Natural killer cell (primary cell): ENCODE data around the gene UBXN11. TPM values are rescaled to one million over a fixed set of nuclear protein-coding genes. Genes with fewer than 3 reads are reported as not detected.
A peak's percentile ranks its signal among the peaks of the same experiment; 100 is the strongest.

ENCODE experiments used
- ATAC-seq, 3 donors: fragments of 150-1000 bp in 2 of 3; fragments of 200-7000 bp in 1 of 3; cut with Tn5 transposase; 1 replicate in 1 of 3; 2 replicates in 2 of 3; pipeline ENCODE4 v1.10.0; 2021; ENCODE audit warnings: mild to moderate bottlenecking in 2 of 3, moderate library complexity in 2 of 3
- DNase-seq, 2 donors: peaks; one replicate each; pipeline versions ENCODE4 v3.0.0 to v3.0.0-alpha.2; 2013 to 2021; ENCODE audit warnings: mixed read lengths in 1 of 2
- H3K27ac ChIP-seq: one replicate; pipeline ENCODE4 v1.5.1; 2013; ENCODE audit warnings: mild to moderate bottlenecking, low read length
- H3K27me3 ChIP-seq: one replicate; pipeline ENCODE4 v1.6.1; 2013; ENCODE audit warnings: low read length; ENCODE audit not compliant: control insufficient read depth, insufficient read depth
- H3K36me3 ChIP-seq: one replicate; pipeline ENCODE4 v1.6.1; 2013; ENCODE audit warnings: low read length; ENCODE audit not compliant: control insufficient read depth, insufficient read depth
- H3K4me1 ChIP-seq: one replicate; pipeline ENCODE4 v1.6.1; 2013; ENCODE audit warnings: low read length; ENCODE audit not compliant: control insufficient read depth, insufficient read depth
- H3K4me3 ChIP-seq: one replicate; pipeline ENCODE4 v1.5.1; 2013; ENCODE audit warnings: low read length
- H3K9me3 ChIP-seq: one replicate; pipeline ENCODE4 v1.6.1; 2013; ENCODE audit warnings: low read length; ENCODE audit not compliant: control insufficient read depth, insufficient read depth
- H3K27ac Mint-ChIP-seq, 2 donors: one replicate each; pipeline ENCODE4 v1.8.0; 2022; ENCODE audit warnings: mild to moderate bottlenecking in 2 of 2, mixed read lengths in 2 of 2, moderate library complexity in 1 of 2
- H3K27me3 Mint-ChIP-seq, 2 donors: one replicate each; pipeline ENCODE4 v1.8.0; 2022; ENCODE audit warnings: low read depth in 2 of 2, mixed read lengths in 2 of 2
- H3K36me3 Mint-ChIP-seq: one replicate; pipeline ENCODE4 v1.8.0; 2022; ENCODE audit warnings: mixed read lengths
- H3K4me1 Mint-ChIP-seq, 2 donors: one replicate each; pipeline ENCODE4 v1.8.0; 2022; ENCODE audit warnings: mixed read lengths in 2 of 2
- H3K4me3 Mint-ChIP-seq: one replicate; pipeline ENCODE4 v1.8.0; 2022; ENCODE audit warnings: mild to moderate bottlenecking, moderate library complexity, mixed read lengths
- H3K9me3 Mint-ChIP-seq, 2 donors: one replicate each; pipeline ENCODE4 v1.8.0; 2022; ENCODE audit warnings: mixed read lengths in 2 of 2
- WGBS: methylation state at CpG from one replicate; pipeline ENCODE4 v1.1.7; 2013; ENCODE audit warnings: missing lambda C conversion rate; ENCODE audit not compliant: insufficient coverage; 5-methylcytosine and 5-hydroxymethylcytosine counted together
- intact Hi-C: fragments of 100-400 bp; cut with micrococcal nuclease; formaldehyde crosslinking; loops from one replicate; pipeline ENCODE4 v1.14.2; 2022
- total RNA-seq, 4 donors: library from RNA; stranded (reverse); fragments of 120-200 nt in 1 of 4; gene quantifications; one replicate each; pipeline versions ENCODE4 v1.2.3 to v1.2.4, GENCODE V29; 2013 to 2022
- TF ChIP-seq, protein P1 (sequence below): fragments of 200-600 bp; IDR thresholded peaks from one replicate; pipeline ENCODE4 v1.8.0; 2022; ENCODE audit warnings: antibody characterized with exemption

The UBXN11 gene
- total RNA-seq, 3 donors from 2014 or later (not counting 1 experiment from before 2014, with no cell fraction given), result 22.7 to 32.0 (median 31.7) TPM

DNA sequence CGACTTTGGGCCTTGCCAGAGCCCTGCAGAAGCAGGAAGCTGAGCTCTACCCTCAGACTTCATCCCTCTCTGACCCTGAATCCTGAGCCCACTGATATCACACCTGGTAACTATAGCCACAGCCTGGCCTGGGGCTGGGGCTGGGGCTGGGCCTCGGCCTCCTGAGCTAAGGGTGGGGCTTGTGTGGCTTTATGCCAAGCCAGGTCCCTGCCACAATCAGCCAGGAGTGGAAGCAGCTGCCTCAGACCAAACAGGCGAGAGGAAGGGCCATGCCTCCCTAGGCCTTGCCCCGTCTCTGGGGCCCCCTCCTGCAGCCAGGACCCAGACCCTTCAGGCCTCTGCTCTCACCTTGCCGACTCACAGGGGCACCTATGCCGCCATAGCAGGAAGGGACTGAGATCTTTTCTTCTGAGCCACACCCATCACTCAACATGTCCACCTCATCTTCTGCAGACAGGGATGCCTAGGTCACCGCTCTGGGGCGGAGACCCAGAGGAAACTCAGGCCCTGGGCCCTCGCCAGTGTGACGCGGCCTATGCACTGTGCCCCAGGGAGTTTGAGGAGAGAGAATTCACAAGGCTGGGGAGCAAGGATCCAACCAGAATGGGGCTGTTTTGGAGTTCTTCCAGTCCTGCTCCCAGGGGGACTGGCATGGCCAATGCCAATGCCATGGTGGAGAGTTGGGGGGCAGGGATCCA, 5.7 kb downstream of the UBXN11 start:
- Mint-ChIP-seq H3K4me3 (no peak overlapping the region), H3K27ac (peak overlapping the region in 1 of 2 donors; percentile 15), H3K9me3 (no peaks in the 10 kb centered on the region), H3K27me3 (no peaks in the 10 kb centered on the region), H3K4me1 (peaks cover 4 to 15% of the 10 kb centered on the region in 2 donors), H3K36me3 (no peaks in the 10 kb centered on the region)
- ATAC-seq (no peak), DNase-seq (no peak)
- intact Hi-C loops, result no loop called here
- 84% methylated on average over 11 of the region's 11 CpGs for WGBS
- Histone ChIP-seq H3K36me3 (peaks cover 2% of the 10 kb centered on the region), H3K4me3 (no peak overlapping the region), H3K4me1 (peaks cover 12% of the 10 kb centered on the region), H3K27me3 (no peaks in the 10 kb centered on the region), H3K27ac (no peak overlapping the region), H3K9me3 (no peaks in the 10 kb centered on the region)
- TF ChIP-seq, protein P1, sequence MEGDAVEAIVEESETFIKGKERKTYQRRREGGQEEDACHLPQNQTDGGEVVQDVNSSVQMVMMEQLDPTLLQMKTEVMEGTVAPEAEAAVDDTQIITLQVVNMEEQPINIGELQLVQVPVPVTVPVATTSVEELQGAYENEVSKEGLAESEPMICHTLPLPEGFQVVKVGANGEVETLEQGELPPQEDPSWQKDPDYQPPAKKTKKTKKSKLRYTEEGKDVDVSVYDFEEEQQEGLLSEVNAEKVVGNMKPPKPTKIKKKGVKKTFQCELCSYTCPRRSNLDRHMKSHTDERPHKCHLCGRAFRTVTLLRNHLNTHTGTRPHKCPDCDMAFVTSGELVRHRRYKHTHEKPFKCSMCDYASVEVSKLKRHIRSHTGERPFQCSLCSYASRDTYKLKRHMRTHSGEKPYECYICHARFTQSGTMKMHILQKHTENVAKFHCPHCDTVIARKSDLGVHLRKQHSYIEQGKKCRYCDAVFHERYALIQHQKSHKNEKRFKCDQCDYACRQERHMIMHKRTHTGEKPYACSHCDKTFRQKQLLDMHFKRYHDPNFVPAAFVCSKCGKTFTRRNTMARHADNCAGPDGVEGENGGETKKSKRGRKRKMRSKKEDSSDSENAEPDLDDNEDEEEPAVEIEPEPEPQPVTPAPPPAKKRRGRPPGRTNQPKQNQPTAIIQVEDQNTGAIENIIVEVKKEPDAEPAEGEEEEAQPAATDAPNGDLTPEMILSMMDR, result no peak

DNA sequence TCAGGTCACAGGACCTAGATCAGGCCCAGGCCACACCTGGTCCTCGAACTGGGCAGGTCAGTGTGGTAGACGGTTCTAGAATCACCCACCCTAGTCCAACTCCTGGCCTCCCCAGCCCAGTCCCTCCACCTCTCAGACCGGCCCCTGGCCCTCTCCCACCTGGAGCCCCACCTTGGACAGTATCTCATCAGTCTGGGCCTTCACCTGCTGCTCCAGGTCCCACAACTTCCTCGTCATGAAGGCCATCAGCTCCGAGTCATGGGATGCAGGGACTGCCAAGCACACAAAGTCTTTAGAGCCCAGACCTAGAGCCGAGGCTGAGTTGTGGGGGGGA, 8.7 kb downstream of the UBXN11 start:
- WGBS, result 83% methylated on average over 6 of the region's 6 CpGs
- intact Hi-C loops, result no loop called here
- no peaks in the 10 kb centered on the region for H3K27me3 Mint-ChIP-seq
- no peaks in the 10 kb centered on the region for H3K9me3 Mint-ChIP-seq
- H3K36me3 Mint-ChIP-seq, result no peaks in the 10 kb centered on the region
- no peak for ATAC-seq
- Histone ChIP-seq H3K4me3 (no peak overlapping the region), H3K9me3 (no peaks in the 10 kb centered on the region), H3K4me1 (peaks cover 15% of the 10 kb centered on the region), H3K27ac (no peak overlapping the region), H3K27me3 (no peaks in the 10 kb centered on the region), H3K36me3 (peaks cover 2% of the 10 kb centered on the region)
- H3K4me3 Mint-ChIP-seq, result no peak overlapping the region
- no peak for DNase-seq
- TF ChIP-seq, protein P1, result no peak
- peaks cover 0 to 10% of the 10 kb centered on the region in 2 donors for H3K4me1 Mint-ChIP-seq
- H3K27ac Mint-ChIP-seq, result no peak overlapping the region

DNA sequence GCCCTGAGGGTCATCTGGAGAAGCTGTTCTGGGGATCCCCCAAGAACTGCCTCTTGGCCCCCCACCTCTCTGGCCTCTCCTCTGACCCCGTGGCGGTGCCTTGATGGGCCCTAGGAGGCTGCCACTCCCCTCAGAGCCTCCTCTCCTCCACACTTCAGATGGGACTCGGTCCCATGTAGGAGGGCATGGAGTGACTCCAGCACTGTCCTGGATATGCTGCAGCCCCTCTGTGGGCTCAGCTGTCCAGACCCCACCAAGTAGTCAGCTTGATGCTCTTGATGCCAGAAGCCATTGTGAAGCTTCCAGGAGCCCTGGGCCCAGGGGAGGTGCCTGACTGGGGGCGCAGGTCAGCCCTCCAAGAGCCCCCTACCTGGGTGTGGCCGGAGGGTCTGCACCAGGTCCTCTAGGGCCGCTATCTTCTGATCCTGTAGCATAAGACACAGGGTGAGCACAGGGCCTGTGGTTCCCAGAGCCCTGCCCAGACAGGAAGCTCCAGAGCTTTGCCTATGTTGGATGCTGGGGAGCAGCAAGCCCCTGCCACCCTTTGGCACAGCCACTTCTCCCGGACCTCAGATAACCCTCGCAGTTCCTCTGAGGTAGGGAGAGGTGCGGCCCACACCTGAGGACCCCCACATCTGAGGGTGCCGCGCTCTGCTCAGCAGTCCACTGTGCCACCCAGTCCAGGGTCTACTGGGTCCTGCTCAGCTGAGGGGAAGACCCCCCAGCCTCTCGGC, 9.2 kb downstream of the UBXN11 start:
- Histone ChIP-seq H3K4me3 (no peak overlapping the region), H3K4me1 (peaks cover 17% of the 10 kb centered on the region), H3K36me3 (peaks cover 2% of the 10 kb centered on the region), H3K27me3 (no peaks in the 10 kb centered on the region), H3K27ac (no peak overlapping the region), H3K9me3 (no peaks in the 10 kb centered on the region)
- no peaks in the 10 kb centered on the region for H3K9me3 Mint-ChIP-seq
- no peak for DNase-seq
- TF ChIP-seq, protein P1, result no peak
- H3K4me3 Mint-ChIP-seq, result no peak overlapping the region
- H3K27ac Mint-ChIP-seq, result no peak overlapping the region
- no peaks in the 10 kb centered on the region for H3K27me3 Mint-ChIP-seq
- no peak for ATAC-seq
- H3K36me3 Mint-ChIP-seq, result no peaks in the 10 kb centered on the region
- 96% methylated on average over 12 of the region's 12 CpGs for WGBS
- H3K4me1 Mint-ChIP-seq, result peaks cover 0 to 12% of the 10 kb centered on the region in 2 donors
- intact Hi-C loops, result no loop called here
